ENCODE data around the gene RNF130. TPM values are rescaled to one million over a fixed set of nuclear protein-coding genes. Genes with fewer than 3 reads are reported as not detected.
A peak's percentile ranks its signal among the peaks of the same experiment; 100 is the strongest.

Gene RNF130
- total and polyA plus RNA-seq, 2 of the 13 experiments (the other 11 are each of a cell fraction or from before 2014, with no cell fraction given) = 28.2 to 28.3 TPM

- TF ChIP-seq, protein P1, sequence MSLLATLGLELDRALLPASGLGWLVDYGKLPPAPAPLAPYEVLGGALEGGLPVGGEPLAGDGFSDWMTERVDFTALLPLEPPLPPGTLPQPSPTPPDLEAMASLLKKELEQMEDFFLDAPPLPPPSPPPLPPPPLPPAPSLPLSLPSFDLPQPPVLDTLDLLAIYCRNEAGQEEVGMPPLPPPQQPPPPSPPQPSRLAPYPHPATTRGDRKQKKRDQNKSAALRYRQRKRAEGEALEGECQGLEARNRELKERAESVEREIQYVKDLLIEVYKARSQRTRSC (CRISPR knock-in tag; IDR thresholded peaks at IDR 0.05; ENCODE audit: low read depth) = no peak
- TF ChIP-seq ZMAT3 (CRISPR knock-in tag; conservative IDR thresholded peaks at IDR 0.05) = no peak
- no peak for TF ChIP-seq BRCA1 (CRISPR knock-in tag; IDR thresholded peaks at IDR 0.05)
- TF ChIP-seq, protein P2, sequence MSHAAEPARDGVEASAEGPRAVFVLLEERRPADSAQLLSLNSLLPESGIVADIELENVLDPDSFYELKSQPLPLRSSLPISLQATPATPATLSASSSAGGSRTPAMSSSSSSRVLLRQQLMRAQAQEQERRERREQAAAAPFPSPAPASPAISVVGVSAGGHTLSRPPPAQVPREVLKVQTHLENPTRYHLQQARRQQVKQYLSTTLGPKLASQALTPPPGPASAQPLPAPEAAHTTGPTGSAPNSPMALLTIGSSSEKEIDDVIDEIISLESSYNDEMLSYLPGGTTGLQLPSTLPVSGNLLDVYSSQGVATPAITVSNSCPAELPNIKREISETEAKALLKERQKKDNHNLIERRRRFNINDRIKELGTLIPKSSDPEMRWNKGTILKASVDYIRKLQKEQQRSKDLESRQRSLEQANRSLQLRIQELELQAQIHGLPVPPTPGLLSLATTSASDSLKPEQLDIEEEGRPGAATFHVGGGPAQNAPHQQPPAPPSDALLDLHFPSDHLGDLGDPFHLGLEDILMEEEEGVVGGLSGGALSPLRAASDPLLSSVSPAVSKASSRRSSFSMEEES (CRISPR knock-in tag; IDR thresholded peaks at IDR 0.05) = no peak
- peak; percentile 67 for TF ChIP-seq CEBPG (CRISPR knock-in tag; IDR thresholded peaks at IDR 0.05)
- no peak for TF ChIP-seq ZNF607 (CRISPR knock-in tag; IDR thresholded peaks at IDR 0.05; ENCODE audit: borderline replicate concordance)
- TF ChIP-seq MYNN (CRISPR knock-in tag; IDR thresholded peaks at IDR 0.05; ENCODE audit: low read depth) = no peak
- TF ChIP-seq ZKSCAN8 (CRISPR knock-in tag; IDR thresholded peaks at IDR 0.05; ENCODE audit: borderline replicate concordance) = no peak
- TF ChIP-seq, protein P3, sequence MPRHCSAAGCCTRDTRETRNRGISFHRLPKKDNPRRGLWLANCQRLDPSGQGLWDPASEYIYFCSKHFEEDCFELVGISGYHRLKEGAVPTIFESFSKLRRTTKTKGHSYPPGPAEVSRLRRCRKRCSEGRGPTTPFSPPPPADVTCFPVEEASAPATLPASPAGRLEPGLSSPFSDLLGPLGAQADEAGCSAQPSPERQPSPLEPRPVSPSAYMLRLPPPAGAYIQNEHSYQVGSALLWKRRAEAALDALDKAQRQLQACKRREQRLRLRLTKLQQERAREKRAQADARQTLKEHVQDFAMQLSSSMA (CRISPR knock-in tag; IDR thresholded peaks at IDR 0.05) = no peak
- TF ChIP-seq MLLT10 (CRISPR knock-in tag; IDR thresholded peaks at IDR 0.05) = no peak
- TF ChIP-seq ZNF543 (CRISPR knock-in tag; IDR thresholded peaks at IDR 0.05) = no peak
- TF ChIP-seq, protein P4, sequence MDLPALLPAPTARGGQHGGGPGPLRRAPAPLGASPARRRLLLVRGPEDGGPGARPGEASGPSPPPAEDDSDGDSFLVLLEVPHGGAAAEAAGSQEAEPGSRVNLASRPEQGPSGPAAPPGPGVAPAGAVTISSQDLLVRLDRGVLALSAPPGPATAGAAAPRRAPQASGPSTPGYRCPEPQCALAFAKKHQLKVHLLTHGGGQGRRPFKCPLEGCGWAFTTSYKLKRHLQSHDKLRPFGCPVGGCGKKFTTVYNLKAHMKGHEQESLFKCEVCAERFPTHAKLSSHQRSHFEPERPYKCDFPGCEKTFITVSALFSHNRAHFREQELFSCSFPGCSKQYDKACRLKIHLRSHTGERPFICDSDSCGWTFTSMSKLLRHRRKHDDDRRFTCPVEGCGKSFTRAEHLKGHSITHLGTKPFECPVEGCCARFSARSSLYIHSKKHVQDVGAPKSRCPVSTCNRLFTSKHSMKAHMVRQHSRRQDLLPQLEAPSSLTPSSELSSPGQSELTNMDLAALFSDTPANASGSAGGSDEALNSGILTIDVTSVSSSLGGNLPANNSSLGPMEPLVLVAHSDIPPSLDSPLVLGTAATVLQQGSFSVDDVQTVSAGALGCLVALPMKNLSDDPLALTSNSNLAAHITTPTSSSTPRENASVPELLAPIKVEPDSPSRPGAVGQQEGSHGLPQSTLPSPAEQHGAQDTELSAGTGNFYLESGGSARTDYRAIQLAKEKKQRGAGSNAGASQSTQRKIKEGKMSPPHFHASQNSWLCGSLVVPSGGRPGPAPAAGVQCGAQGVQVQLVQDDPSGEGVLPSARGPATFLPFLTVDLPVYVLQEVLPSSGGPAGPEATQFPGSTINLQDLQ (CRISPR knock-in tag; IDR thresholded peaks at IDR 0.05) = no peak
- no peak for TF ChIP-seq NR2F2 (IDR thresholded peaks at IDR 0.05; ENCODE audit: borderline replicate concordance, low read depth)
- TF ChIP-seq, protein P5, sequence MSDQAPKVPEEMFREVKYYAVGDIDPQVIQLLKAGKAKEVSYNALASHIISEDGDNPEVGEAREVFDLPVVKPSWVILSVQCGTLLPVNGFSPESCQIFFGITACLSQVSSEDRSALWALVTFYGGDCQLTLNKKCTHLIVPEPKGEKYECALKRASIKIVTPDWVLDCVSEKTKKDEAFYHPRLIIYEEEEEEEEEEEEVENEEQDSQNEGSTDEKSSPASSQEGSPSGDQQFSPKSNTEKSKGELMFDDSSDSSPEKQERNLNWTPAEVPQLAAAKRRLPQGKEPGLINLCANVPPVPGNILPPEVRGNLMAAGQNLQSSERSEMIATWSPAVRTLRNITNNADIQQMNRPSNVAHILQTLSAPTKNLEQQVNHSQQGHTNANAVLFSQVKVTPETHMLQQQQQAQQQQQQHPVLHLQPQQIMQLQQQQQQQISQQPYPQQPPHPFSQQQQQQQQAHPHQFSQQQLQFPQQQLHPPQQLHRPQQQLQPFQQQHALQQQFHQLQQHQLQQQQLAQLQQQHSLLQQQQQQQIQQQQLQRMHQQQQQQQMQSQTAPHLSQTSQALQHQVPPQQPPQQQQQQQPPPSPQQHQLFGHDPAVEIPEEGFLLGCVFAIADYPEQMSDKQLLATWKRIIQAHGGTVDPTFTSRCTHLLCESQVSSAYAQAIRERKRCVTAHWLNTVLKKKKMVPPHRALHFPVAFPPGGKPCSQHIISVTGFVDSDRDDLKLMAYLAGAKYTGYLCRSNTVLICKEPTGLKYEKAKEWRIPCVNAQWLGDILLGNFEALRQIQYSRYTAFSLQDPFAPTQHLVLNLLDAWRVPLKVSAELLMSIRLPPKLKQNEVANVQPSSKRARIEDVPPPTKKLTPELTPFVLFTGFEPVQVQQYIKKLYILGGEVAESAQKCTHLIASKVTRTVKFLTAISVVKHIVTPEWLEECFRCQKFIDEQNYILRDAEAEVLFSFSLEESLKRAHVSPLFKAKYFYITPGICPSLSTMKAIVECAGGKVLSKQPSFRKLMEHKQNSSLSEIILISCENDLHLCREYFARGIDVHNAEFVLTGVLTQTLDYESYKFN (CRISPR knock-in tag; conservative IDR thresholded peaks at IDR 0.05) = peak; percentile 63
- TF ChIP-seq ZBTB46 (CRISPR knock-in tag; IDR thresholded peaks at IDR 0.05; ENCODE audit: borderline replicate concordance) = no peak
- TF ChIP-seq MIXL1 (CRISPR knock-in tag; IDR thresholded peaks at IDR 0.05) = no peak
- TF ChIP-seq NFE2L2 (IDR thresholded peaks at IDR 0.05; ENCODE audit: low read length) = no peak
- no peak for TF ChIP-seq PRMT3 (CRISPR knock-in tag; IDR thresholded peaks at IDR 0.05; ENCODE audit: borderline replicate concordance, low read depth)
- peak; percentile 20; the same call in 1 of the 2 replicates for TF ChIP-seq CREM (IDR thresholded peaks at IDR 0.05)
- no peak for TF ChIP-seq CREM (CRISPR knock-in tag; IDR thresholded peaks at IDR 0.05)
Measured at GRCh38 chr5:179960204-179960831, 111.2 kb downstream of the RNF130 start (continued).
